GM13977 (cell line): ENCODE measurements around the gene RTF1.

Experiments used
- DNase-seq: peaks from one replicate; pipeline ENCODE4 v3.0.0; 2012; ENCODE audit warnings: low spot score
- in situ Hi-C: fragments of 300-500 bp; cut with MboI; formaldehyde crosslinking; loops from one replicate; pipeline ENCODE4 v1.12.0; 2022; ENCODE audit warnings: low sequenced_read_pairs, low pct_unique_long_range_greater_than_20kb, mixed read lengths, inconsistent platforms; ENCODE audit not compliant: unreplicated experiment
- TF ChIP-seq, protein P1 (sequence below): IDR thresholded peaks from 2 replicates; pipeline ENCODE4 v1.5.1; 2012; ENCODE audit warnings: mild to moderate bottlenecking, control low read depth; ENCODE audit not compliant: insufficient read depth; ENCODE audit errors: extremely low read depth, missing control alignments

RTF1 gene

GRCh38 chr15:41396111-41396510 lies 20.8 kb upstream of the RTF1 start:
- TF ChIP-seq, protein P1, sequence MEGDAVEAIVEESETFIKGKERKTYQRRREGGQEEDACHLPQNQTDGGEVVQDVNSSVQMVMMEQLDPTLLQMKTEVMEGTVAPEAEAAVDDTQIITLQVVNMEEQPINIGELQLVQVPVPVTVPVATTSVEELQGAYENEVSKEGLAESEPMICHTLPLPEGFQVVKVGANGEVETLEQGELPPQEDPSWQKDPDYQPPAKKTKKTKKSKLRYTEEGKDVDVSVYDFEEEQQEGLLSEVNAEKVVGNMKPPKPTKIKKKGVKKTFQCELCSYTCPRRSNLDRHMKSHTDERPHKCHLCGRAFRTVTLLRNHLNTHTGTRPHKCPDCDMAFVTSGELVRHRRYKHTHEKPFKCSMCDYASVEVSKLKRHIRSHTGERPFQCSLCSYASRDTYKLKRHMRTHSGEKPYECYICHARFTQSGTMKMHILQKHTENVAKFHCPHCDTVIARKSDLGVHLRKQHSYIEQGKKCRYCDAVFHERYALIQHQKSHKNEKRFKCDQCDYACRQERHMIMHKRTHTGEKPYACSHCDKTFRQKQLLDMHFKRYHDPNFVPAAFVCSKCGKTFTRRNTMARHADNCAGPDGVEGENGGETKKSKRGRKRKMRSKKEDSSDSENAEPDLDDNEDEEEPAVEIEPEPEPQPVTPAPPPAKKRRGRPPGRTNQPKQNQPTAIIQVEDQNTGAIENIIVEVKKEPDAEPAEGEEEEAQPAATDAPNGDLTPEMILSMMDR: no peak
- DNase-seq: no peak
- in situ Hi-C loops: no loop called here

DNA sequence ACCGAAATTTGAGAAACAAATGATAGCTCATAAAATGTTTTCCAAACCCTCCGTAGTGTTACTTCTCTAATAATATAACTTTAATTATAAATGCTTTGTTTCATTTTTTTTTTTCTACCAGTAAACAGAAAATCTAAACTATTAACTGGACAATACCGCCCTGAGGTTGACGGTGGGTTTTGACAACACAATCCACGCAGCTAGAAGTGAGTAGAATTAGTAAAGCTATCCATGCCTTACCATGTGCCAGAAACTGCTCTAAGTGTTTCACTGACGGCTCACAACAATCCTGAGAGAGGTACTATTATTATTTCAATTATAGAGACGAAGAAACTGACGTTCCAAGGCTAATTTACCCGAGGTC lies 15.0 kb upstream of the RTF1 start:
- TF ChIP-seq, protein P1: no peak
- DNase-seq: no peak
- in situ Hi-C loops: no loop called here

DNA sequence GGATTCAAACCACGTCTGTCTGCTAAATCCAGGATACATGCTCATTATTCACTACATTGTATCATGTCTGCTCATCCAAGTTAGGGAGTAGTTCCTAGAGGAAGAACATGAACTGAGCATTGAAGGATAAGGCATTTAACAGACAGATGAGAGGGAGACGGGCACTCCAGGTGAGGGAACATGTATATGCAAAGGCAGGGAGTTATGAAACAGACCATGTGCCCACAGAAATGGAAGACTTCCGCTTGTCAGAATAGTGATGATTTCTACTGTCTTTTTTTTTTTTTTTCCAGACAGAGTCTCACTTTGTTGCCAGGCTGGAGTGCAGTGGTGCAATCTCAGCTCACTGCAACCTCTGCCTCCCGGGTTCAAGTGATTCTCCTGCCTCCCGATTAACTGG lies 9.6 kb upstream of the RTF1 start:
- in situ Hi-C loops: no loop called here
- no peak for DNase-seq
- TF ChIP-seq, protein P1: no peak

DNA sequence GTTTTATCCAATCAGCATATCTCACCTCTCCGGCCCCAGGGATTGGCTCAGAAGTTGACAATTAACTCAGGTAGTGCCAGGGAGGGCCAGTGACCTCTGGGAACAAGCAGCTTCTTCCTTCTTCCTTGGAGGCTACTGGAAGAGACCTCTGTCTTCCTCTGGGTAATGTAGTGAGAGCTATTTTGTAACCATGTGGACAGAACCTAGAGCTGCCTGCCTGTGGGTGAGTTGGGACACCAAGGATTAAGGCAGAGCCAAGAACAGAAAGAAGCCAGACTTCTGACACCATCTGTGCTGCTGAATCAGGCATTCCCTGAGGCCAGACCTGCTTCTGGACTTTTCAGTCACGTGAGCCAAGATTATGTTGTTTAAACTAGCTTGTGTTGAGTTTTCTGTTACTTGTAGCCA lies 8.7 kb upstream of the RTF1 start:
- TF ChIP-seq, protein P1: no peak
- DNase-seq: no peak
- in situ Hi-C loops: no loop called here

- DNase-seq: no peak
- TF ChIP-seq, protein P1: no peak
- in situ Hi-C loops: no loop called here
Measured at GRCh38 chr15:41411031-41411430, 5.9 kb upstream of the RTF1 start.

DNA sequence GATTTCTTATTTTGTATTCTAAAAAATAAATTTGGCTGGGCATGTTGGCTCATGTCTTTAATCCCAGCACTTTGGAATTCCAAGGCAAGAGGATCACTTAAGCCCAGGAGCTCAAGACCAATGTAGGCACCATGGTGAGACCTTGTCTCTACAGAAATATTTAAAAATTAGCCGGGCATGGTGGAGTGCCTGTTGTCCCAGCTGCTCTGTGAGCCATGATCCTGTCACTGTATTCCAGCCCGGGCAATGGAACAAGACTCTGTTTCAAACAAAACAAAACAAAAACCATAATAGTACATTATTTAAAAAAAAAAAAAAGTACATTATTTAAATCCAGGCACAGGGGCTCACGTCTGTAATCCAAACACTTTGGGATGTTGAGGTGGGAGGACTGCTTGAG lies 5.5 kb upstream of the RTF1 start:
- TF ChIP-seq, protein P1: no peak
- DNase-seq: no peak
- in situ Hi-C loops: no loop called here

DNA sequence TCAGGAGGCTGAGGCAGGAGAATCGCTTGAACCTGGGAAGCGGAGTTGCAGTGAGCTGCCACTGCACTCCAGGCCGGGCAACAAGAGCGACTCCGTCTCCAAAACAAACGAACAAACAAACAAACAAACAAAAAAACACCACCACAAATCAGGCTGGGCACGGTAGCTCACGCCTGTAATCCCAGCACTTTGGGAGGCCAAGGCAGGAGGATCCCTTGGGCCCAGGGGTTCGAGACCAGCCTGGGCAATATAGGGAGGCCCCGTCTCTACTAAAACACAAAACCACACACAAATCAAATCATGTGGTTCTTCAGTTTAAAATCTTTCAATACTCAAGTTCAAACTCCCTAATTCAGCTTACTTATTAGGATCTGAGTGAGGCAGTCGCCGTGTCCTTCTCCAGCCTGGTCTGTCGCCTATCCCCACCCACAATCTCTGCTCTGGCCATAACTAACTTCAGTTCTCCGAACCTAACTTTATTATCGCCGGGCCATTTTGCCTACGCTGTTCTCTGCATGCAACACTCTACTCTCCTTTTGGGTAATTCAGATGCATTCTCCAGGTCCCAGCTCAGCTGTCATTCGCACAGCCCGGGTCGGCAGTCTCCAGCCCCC lies 660 bp upstream of the RTF1 start:
- TF ChIP-seq, protein P1: no peak
- DNase-seq: no peak
- in situ Hi-C loops: no loop called here
